Measurements from ENCODE around the gene ART5. TPM values are rescaled to one million over a fixed set of nuclear protein-coding genes. Genes with fewer than 3 reads are reported as not detected.

Gene ART5
- total RNA-seq, 1 experiment from 2014 or later, result 7.9 TPM

DNA sequence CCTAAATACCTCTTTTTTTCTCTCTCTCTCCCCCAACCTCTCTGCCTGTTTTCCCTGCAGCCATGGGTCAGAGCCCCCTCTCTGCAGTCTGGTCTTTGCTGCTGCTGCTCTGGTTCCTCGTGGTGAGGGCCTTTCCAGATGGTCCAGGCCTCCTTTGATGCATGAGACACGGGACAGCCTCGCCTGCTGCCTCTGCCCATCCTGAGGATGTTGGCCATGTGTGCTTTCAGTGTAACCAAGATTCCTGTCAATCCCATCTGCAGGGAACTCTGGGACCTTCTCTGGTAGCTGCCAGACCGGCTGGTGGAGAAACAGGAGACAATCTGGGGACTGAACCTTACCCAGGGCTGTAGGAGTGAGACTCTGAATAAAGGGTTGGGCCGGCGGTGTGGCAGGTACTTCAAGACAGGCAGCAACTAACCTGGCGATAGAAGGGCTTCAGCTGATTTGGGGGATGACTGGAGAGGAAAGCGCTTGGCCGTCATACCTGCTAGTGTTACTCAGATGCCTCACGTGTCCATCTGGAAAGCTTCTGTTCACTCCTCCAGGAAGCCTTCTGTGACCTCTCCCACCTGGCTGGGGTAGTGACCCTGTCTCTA is 22.3 kb upstream of the ART5 start:
- H3K4me3 Mint-ChIP-seq, result no peak overlapping the region
- Histone ChIP-seq H3K27ac (ENCODE audit: insufficient read length, low read depth, low read length) (no peak overlapping the region), H2BK20ac (ENCODE audit: low read depth, low read length, poor library complexity, severe bottlenecking) (no peak overlapping the region), H3K56ac (ENCODE audit: insufficient read length, low read depth, low read length) (no peak overlapping the region), H3K14ac (ENCODE audit: insufficient read depth, low read length) (no peak overlapping the region; the same call in 1 of the 2 replicates), H3T11ph (ENCODE audit: low read length) (no peak overlapping the region), H3K4me2 (ENCODE audit: insufficient read depth, insufficient read length, low read length) (no peak overlapping the region), H4K91ac (ENCODE audit: insufficient read length, low read depth, low read length) (no peak overlapping the region), H3K9ac (ENCODE audit: extremely low read depth, insufficient read length, low read length) (no peak overlapping the region), H4K8ac (replicated peaks; ENCODE audit: insufficient read length, low read depth, low read length) (no peak overlapping the region), H4K5ac (ENCODE audit: insufficient read length, low read depth, low read length) (no peak overlapping the region), H3K79me1 (ENCODE audit: insufficient read depth, low read depth, low read length, poor library complexity, severe bottlenecking) (no peaks in the 10 kb centered on the region), H2BK15ac (ENCODE audit: low read depth, low read length) (no peak overlapping the region), H2BK5ac (ENCODE audit: insufficient read length, low read length) (no peak overlapping the region), H3K79me2 (ENCODE audit: insufficient read depth, low read length) (no peaks in the 10 kb centered on the region), H2AFZ (ENCODE audit: low read length) (no peak overlapping the region), H2BK120ac (ENCODE audit: low read depth, low read length, poor library complexity, severe bottlenecking) (no peak overlapping the region), H3K27me3 (ENCODE audit: insufficient read depth, low read length) (no peaks in the 10 kb centered on the region), H3K4ac (ENCODE audit: low read depth, low read length) (no peak overlapping the region), H3K23ac (ENCODE audit: insufficient read length, low read depth, low read length) (no peak overlapping the region), H3K18ac (ENCODE audit: insufficient read length, low read depth, low read length) (no peak overlapping the region), H3K9me3 (ENCODE audit: control insufficient read depth, low read depth, low read length) (no peaks in the 10 kb centered on the region), H3K23me2 (ENCODE audit: insufficient read length, low read depth, low read length, poor library complexity, severe bottlenecking) (no peaks in the 10 kb centered on the region), H2BK12ac (ENCODE audit: insufficient read length, low read depth, low read length) (no peak overlapping the region), H3K4me1 (ENCODE audit: insufficient read depth, low read length) (no peaks in the 10 kb centered on the region), H4K20me1 (ENCODE audit: control insufficient read depth, insufficient read depth, insufficient read length) (no peaks in the 10 kb centered on the region), H2AK5ac (ENCODE audit: insufficient read length, low read length) (no peak overlapping the region)
- no CpG with 5 or more reads among the region's 10 CpGs for WGBS (ENCODE audit: extremely low coverage, insufficient read length, low lambda C conversion rate)
- DNase-seq, result no peak
- no peaks in the 10 kb centered on the region for H3K4me1 Mint-ChIP-seq
- TF ChIP-seq, protein P1, sequence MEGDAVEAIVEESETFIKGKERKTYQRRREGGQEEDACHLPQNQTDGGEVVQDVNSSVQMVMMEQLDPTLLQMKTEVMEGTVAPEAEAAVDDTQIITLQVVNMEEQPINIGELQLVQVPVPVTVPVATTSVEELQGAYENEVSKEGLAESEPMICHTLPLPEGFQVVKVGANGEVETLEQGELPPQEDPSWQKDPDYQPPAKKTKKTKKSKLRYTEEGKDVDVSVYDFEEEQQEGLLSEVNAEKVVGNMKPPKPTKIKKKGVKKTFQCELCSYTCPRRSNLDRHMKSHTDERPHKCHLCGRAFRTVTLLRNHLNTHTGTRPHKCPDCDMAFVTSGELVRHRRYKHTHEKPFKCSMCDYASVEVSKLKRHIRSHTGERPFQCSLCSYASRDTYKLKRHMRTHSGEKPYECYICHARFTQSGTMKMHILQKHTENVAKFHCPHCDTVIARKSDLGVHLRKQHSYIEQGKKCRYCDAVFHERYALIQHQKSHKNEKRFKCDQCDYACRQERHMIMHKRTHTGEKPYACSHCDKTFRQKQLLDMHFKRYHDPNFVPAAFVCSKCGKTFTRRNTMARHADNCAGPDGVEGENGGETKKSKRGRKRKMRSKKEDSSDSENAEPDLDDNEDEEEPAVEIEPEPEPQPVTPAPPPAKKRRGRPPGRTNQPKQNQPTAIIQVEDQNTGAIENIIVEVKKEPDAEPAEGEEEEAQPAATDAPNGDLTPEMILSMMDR (conservative IDR thresholded peaks at IDR 0.05), result no peak
- no peaks in the 10 kb centered on the region for H3K9me3 Mint-ChIP-seq
- peaks cover 2% of the 10 kb centered on the region; the same call in 1 of the 2 replicates for H3K27me3 Mint-ChIP-seq (ENCODE audit: low read depth)
- peaks cover 0 to 36% (median 1%) of the 10 kb centered on the region in 3 experiments; a peak in 3 of 7 replicates for H3K36me3 Mint-ChIP-seq (ENCODE audit: insufficient read depth in 1 of 3, low read depth in 3 of 3)
- peak overlapping the region in 1 of 3 experiments; percentile 39; a peak in 3 of 7 replicates for H3K27ac Mint-ChIP-seq

Measured in H9 (cell line).